Measurements from ENCODE around the gene BAHCC1. TPM values are rescaled to one million over a fixed set of nuclear protein-coding genes. Genes with fewer than 3 reads are reported as not detected.
A peak's percentile ranks its signal among the peaks of the same experiment; 100 is the strongest.

BAHCC1 gene
- total RNA-seq, 1 donor from 2014 or later, result 23.7 TPM

DNA sequence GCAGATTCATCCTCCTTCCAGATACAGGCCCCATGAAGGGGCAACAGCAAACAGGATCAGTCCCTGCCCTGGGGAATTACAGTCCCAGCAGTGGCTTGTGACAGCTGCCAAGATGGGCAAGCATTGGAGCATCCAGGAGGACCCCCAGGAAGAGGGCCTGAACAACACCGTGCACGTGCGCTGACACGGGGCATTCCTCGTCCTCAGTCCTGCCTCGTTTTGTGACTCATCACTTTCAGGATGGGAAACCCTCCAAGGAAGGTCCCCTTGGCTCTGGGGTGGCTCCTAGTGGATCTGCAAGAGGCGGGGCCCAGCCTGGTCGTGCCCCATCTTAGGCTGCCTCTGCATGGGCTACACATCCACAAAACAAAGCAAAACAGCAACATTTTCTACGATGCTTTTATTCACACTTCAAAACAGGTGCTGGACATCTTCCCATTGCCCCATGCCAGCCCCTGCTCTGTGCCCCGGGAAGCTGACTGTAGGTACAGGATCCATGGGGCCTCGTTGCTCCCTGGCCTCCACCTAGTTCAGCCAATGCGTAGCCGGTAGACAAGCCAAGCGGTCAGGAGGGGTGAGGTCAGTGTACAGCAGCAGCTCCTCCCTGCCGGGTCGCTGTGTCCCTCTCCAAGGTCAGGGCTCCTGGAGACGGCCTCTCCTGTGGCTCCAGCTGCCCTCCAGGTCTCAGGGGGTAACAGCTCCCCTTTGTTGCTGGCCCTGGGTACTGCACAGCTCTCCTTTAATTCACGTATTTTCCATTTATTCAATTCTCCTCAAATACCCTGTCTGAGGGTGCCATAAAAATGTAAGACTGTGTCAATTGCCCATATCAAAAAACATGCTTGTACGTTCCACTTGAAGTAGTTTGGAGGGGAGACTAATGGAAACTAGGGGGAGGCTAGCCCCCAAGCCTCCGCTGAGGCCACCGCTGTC, 85.1 kb downstream of the BAHCC1 start:
- no peak for DNase-seq (ENCODE audit: low spot score)

GRCh38 chr17:81481073-81481799, 86.0 kb downstream of the BAHCC1 start:
- DNase-seq (ENCODE audit: low spot score), result no peak

DNA sequence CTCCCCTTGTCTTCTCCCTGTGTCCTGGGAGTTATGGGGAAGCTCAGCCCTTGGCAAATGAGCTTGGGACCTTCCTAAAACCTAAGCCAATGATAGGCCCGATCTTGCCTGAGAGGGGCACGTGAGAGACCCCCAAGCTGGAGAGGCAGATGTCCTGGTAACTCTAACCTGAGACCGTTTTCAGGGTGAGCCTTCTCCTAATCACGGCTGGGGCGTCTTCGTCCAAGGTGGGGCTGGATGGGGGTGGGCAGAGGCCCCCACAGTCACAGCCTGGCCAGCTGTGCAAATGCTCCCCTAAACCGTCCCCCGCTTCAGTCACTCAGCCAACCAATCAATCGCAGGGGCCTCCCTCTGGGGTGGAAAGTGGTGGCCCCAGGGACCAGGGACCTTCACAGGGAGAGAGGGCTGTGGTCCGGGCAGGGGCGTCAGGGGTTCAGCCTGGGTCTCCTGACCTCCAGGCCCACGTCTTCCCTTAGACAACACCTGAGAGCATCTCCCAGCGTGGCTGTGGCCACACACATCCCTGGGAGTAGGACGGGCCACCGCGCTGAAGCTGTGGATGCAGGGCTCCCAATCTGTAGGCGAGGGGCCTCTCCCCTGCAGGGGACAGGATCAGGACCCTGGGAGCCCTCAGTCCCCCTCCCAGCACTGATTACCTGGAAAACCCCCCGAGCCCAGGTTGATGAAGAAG, 86.7 kb downstream of the BAHCC1 start:
- no peak for DNase-seq (ENCODE audit: low spot score)

DNA sequence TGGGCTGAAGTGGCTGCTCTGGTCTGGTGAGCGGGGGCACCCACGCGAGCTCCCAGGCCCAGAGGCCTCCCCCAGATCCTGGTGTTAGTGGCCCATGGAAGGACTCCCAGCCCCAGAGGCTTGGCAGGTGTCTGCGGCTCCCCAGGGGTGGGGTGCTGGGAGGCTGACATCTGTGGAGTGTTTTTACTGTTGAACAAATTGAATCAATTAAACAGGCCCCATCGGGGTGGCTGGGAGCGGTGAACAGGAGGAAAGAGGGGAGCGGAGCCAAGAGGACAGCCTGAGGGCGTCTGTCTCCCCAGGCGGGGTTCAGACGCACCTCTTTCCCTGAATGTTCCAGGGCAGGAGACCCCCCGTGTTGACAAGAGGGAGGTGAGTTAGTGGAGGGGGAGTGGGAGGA, 87.4 kb downstream of the BAHCC1 start:
- DNase-seq (ENCODE audit: low spot score), result no peak

GRCh38 chr17:81483085-81483861, 88.0 kb downstream of the BAHCC1 start:
- DNase-seq (ENCODE audit: low spot score), result no peak

GRCh38 chr17:81483862-81484194, 88.6 kb downstream of the BAHCC1 start:
- no peak for DNase-seq (ENCODE audit: low spot score)

DNA sequence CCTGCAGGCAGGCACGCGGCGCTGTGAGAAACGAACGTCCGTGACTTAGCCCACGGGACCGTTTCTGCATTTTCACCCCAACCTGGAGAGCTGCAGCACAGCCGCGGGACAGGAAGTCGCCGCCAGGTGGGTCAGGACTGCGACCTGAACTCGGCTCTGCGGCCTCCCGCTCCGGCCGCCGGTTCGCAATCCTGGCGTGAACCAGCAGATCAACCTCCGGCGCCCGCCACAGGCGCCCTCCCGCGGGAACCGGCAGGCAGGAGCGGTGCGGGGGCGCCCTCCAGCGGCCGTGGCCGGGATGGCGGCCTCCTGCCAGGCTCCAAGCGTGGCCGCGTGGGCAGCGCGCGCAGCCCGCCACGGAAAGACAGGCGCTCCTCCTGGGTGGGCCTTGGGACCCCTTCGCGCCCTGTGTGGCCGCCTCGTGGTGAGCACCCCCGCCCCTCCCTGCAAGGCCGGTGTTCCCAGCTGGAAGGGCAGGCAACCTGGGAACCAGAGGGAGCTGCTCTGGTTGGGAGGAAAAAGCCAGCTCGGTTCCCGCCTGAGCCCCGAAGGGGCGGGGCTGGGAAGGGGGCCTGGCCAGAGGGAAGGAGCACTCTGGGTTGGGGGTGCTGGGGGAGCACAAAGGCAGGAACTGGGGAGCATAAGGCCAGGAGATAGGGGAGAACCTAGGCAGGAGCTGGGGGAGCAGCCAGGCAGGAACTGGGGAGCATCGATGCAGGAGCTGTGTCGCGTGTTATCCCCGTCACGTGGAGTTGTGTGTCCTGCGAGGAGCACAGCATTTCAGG, 89.1 kb downstream of the BAHCC1 start:
- DNase-seq (ENCODE audit: low spot score), result peak; percentile 89

DNA sequence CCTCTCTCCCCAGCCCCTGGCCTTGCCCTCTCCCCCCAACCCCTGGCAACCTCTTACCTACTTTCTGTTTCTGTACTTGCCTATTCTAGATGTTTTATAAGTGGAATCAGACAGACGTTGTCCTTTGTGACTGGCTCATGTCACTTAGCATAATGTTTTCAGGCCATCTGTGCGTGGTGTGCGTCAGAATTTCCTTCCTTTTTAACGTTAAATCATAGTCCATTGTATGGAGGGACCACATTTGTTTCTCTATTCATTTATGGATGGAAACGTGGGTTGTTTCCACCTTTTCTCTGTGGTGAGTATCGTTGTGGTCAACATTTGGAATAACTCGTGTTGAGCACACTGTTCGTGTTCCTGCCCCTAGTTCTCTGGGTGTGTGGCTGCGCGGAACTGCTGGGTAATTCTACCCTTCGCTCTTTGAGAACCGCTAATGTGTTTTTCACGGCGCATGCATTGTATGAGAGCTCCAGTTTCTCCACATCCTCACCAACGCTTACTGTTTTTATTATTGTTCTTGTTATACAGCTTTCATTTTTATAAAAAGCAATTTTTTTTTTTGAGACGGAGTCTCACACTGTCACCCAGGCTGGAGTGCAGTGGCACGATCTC, 91.0 kb downstream of the BAHCC1 start:
- DNase-seq (ENCODE audit: low spot score), result no peak

DNA sequence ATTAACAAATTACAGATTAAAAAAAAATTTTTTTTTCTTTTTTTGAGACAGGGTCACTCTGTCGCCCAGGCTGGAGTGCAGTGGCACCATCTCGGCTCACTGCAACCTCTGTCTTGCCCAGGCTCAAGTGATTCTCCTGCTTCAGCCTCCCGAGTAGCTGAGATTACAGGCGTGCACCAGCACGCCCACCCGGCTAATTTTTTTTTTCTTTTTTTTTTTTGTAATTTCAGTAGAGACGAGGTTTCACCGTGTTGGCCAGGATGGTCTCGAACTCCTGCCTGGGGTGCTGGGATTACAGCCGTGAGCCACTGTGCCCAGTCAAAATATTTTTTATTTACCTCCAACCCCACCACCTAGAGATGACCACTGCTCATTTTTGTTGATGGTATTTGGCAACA, 91.8 kb downstream of the BAHCC1 start:
- DNase-seq (ENCODE audit: low spot score), result no peak

GRCh38 chr17:81487487-81488275, 92.4 kb downstream of the BAHCC1 start:
- peak; percentile 70 for DNase-seq (ENCODE audit: low spot score)

DNA sequence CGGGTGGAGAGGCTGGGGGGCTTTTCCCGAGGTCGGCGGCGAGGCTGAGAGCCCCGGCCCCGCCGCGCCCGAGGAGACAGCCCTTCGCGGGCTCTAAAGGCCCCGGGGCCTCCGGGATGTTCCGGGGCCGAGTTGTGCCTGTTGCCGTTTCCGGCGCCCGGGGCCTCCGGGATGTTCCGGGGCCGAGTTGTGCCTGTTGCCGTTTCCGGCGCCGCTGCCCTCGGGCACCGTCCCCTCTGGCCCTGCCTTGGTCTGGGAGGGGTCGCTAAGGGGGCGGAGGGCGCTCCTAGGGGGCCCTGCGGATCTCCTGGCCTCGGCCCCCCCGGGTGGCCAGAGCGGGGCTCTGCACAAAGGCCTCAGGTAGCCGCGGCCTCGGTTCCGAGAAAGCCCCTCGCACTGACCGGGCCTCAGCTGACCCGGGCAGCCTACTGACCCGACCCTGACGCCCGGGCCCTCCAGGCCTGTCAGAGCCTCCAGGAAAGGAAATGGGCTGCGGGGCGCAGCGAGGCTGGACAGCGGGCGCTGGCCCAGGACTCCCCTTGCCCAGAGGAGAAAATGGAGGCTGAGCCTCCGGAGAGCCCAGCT, 93.1 kb downstream of the BAHCC1 start:
- DNase-seq (ENCODE audit: low spot score), result no peak

GRCh38 chr17:81489012-81489997, 94.0 kb downstream of the BAHCC1 start:
- DNase-seq (ENCODE audit: low spot score), result no peak

- no peak for DNase-seq (ENCODE audit: low spot score)
Observed at GRCh38 chr17:81489998-81490992, 95.0 kb downstream of the BAHCC1 start.

DNA sequence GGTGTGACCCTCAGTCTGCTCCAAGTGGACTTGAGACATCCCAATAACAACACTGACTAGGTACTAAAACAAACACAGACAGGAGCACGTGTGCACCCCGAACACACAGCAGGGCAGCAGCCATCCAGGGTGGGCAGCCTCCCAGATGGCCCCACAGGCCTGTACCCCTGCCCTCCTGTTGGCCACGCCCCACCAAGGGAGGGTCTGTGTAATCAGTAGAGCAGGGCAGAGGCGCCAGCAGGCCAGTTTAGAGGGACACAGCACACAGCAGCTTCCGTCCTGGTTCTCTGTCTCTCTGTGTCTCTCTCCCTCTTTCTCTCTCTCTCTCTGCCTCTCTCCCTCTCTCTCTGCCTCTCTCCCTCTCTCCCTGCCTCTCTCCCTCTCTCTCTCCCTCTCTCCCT, 95.9 kb downstream of the BAHCC1 start:
- DNase-seq (ENCODE audit: low spot score), result no peak

GRCh38 chr17:81491761-81492160, 96.5 kb downstream of the BAHCC1 start:
- no peak for DNase-seq (ENCODE audit: low spot score)

- DNase-seq (ENCODE audit: low spot score), result no peak
Observed at GRCh38 chr17:81492202-81492601, 96.9 kb downstream of the BAHCC1 start.

- DNase-seq (ENCODE audit: low spot score), result no peak
Observed at GRCh38 chr17:81492706-81493105, 97.4 kb downstream of the BAHCC1 start.

Measured in ureter (tissue), 1 donor.